Endothelial cell of umbilical vein (primary cell): ENCODE results near the gene DSPP. TPM values are rescaled to one million over a fixed set of nuclear protein-coding genes. Genes with fewer than 3 reads are reported as not detected.

Experiments
- BruUV-seq: library from RNA; stranded (reverse); fragments of 400-500 nt; replicated peaks from 2 replicates; lab custom pipeline; 2021; lab: Mats Ljungman, UMichigan
- CTCF ChIA-PET: fragments of 300-600, 350-600 bp; sonication (Branson Sonifier 250); formaldehyde crosslinking; loops from one replicate; lab custom pipeline; 2021; ENCODE audit warnings: antibody characterized with exemption, inconsistent platforms; lab: Charles Lee
- POLR2A ChIA-PET: fragments of 300-600, 350-600 bp; sonication (Branson Sonifier 250); formaldehyde crosslinking; loops from one replicate; lab custom pipeline; 2021; ENCODE audit warnings: antibody characterized with exemption, inconsistent platforms; lab: Charles Lee
- DNase-seq: peaks from one replicate; pipeline ENCODE4 v3.0.0-alpha.2; 2011; ENCODE audit warnings: low read depth, low spot score
- FAIRE-seq: peaks from 2 replicates; lab custom pipeline; 2011; peaks lifted over from hg19 to GRCh38; lab: Jason Lieb, UNC
- H2AFZ ChIP-seq: 2 replicates; pipeline ENCODE4 v1.6.0; 2012; ENCODE audit warnings: low read depth, low read length, control low read depth, inconsistent platforms
- H3K27ac ChIP-seq: 2 replicates; pipeline ENCODE4 v1.5.1; 2011; ENCODE audit warnings: low read depth, mild to moderate bottlenecking, control low read depth, low read length, moderate library complexity; ENCODE audit not compliant: insufficient read depth
- H3K27me3 ChIP-seq, 2 experiments: 2 replicates each; pipeline versions ENCODE4 v1.6.0 to v1.6.1; 2011; ENCODE audit warnings: low read length in 2 of 2, mixed read lengths in 1 of 2; ENCODE audit not compliant: control insufficient read depth in 2 of 2, insufficient read depth in 2 of 2
- H3K36me3 ChIP-seq, 2 experiments: 2 replicates in 1 of 2; 3 replicates in 1 of 2; pipeline ENCODE4 v1.5.1; 2011; ENCODE audit warnings: low read length in 2 of 2, mild to moderate bottlenecking in 1 of 2, moderate library complexity in 1 of 2; ENCODE audit not compliant: control insufficient read depth in 2 of 2, insufficient read depth in 2 of 2; ENCODE audit errors: extremely low read depth in 1 of 2
- H3K4me1 ChIP-seq: 3 replicates; pipeline ENCODE4 v1.5.1; 2011; ENCODE audit warnings: mild to moderate bottlenecking, low read length; ENCODE audit not compliant: control insufficient read depth, insufficient read depth; ENCODE audit errors: extremely low read depth
- H3K4me2 ChIP-seq: 2 replicates; pipeline ENCODE4 v1.6.1; 2011; ENCODE audit warnings: low read length, control low read depth, mixed read lengths; ENCODE audit not compliant: insufficient read depth
- H3K4me3 ChIP-seq, 3 experiments: fragments of 200-600 bp in 1 of 3; sonication (generic), shearing (Covaris generic) in 1 of 3; replicated peaks in 1 of 3; 2 replicates each; pipeline ENCODE4 v1.5.1; 2011 to 2016; ENCODE audit warnings: control low read depth in 3 of 3, low read length in 3 of 3, mild to moderate bottlenecking in 2 of 3, inconsistent platforms in 1 of 3, low read depth in 1 of 3, moderate library complexity in 1 of 3; ENCODE audit not compliant: insufficient read depth in 1 of 3
- H3K79me2 ChIP-seq: 2 replicates; pipeline ENCODE4 v1.6.0; 2012; ENCODE audit warnings: low read length, inconsistent platforms; ENCODE audit not compliant: control insufficient read depth, insufficient read depth
- H3K9ac ChIP-seq: replicated peaks from 2 replicates; pipeline ENCODE3; 2011; ENCODE audit warnings: low read length, control low read depth; ENCODE audit not compliant: insufficient read depth; ENCODE audit errors: extremely low read depth
- H3K9me1 ChIP-seq: replicated peaks from 3 replicates; pipeline ENCODE4 v1.6.0; 2011; ENCODE audit warnings: mild to moderate bottlenecking, low read length; ENCODE audit not compliant: control insufficient read depth, insufficient read depth; ENCODE audit errors: extremely low read depth
- H3K9me3 ChIP-seq: replicated peaks from 2 replicates; pipeline ENCODE4 v1.5.1; 2012; ENCODE audit warnings: low read length, inconsistent platforms; ENCODE audit not compliant: control insufficient read depth, insufficient read depth
- H4K20me1 ChIP-seq: replicated peaks from 2 replicates; pipeline ENCODE3; 2011; ENCODE audit warnings: mild to moderate bottlenecking, low read length; ENCODE audit not compliant: control insufficient read depth, insufficient read depth; ENCODE audit errors: extremely low read depth
- CTCF ChIP-seq, 2 donors: IDR thresholded peaks; 1 replicate in 1 of 2; 2 replicates in 1 of 2; pipeline ENCODE4 v1.5.1; 2011; ENCODE audit warnings: low read length in 2 of 2, mild to moderate bottlenecking in 2 of 2, moderate library complexity in 2 of 2, control low read depth in 1 of 2, inconsistent platforms in 1 of 2, low read depth in 1 of 2; ENCODE audit not compliant: insufficient read depth in 1 of 2; ENCODE audit errors: extremely low read depth in 1 of 2
- EZH2 ChIP-seq: IDR thresholded peaks from 2 replicates; pipeline ENCODE4 v1.6.1; 2012; ENCODE audit warnings: borderline replicate concordance, low read depth, mild to moderate bottlenecking, moderate library complexity, low read length, inconsistent platforms; ENCODE audit not compliant: severe bottlenecking
- FOS ChIP-seq: IDR thresholded peaks from 2 replicates; pipeline ENCODE4 v1.6.1; 2011; ENCODE audit warnings: mild to moderate bottlenecking, low read length, moderate library complexity, borderline replicate concordance; ENCODE audit not compliant: insufficient read depth
- GATA2 ChIP-seq: IDR thresholded peaks from 2 replicates; pipeline ENCODE4 v1.7.0; 2011; ENCODE audit warnings: low read depth, mild to moderate bottlenecking, moderate library complexity, mixed read lengths, low read length; ENCODE audit not compliant: insufficient read length, insufficient read depth
- JUN ChIP-seq: IDR thresholded peaks from 2 replicates; pipeline ENCODE4 v1.6.1; 2011; ENCODE audit warnings: borderline replicate concordance, low read depth; ENCODE audit not compliant: insufficient read length, insufficient read depth
- MAX ChIP-seq: IDR thresholded peaks from 2 replicates; pipeline ENCODE4 v1.6.1; 2011; ENCODE audit not compliant: insufficient read depth, insufficient read length
- MYC ChIP-seq: IDR thresholded peaks from one replicate; pipeline ENCODE4 v1.6.1; 2011; ENCODE audit warnings: mild to moderate bottlenecking, low read depth, low read length
- POLR2A ChIP-seq: IDR thresholded peaks from 2 replicates; pipeline ENCODE4 v1.6.1; 2012; ENCODE audit warnings: low read depth, mild to moderate bottlenecking, control low read depth, low read length
- POLR2AphosphoS5 ChIP-seq: IDR thresholded peaks from 2 replicates; pipeline ENCODE4 v1.6.1; 2012; ENCODE audit warnings: low read depth, mild to moderate bottlenecking, control low read depth, low read length, moderate library complexity; ENCODE audit not compliant: insufficient read depth
- dilution Hi-C: fragments of 300-500 bp; cut with MboI; formaldehyde crosslinking; loops from one replicate; pipeline ENCODE4 v1.15.0; 2019; ENCODE audit warnings: low sequenced_read_pairs; ENCODE audit not compliant: extremely low pct_ligation_motif_present
- intact Hi-C: fragments of 100-400 bp; cut with micrococcal nuclease; formaldehyde crosslinking; loops from one replicate; pipeline ENCODE4 v1.10.0; 2022
- polyA plus RNA-seq, 4 experiments: library from polyadenylated mRNA; depleted of rRNA in 3 of 4; stranded (reverse) in 3 of 4; unstranded in 1 of 4; fragments of >200 nt; gene quantifications; 2 replicates each; pipeline versions ENCODE4 v1.2.1 to v1.2.3, GENCODE V29; 2011 to 2012; ENCODE audit warnings: missing spikeins in 1 of 4
- total RNA-seq: library from RNA; stranded (reverse); gene quantifications from 2 replicates; pipeline ENCODE4 v1.2.3, GENCODE V29; 2021

DSPP gene
- total and polyA plus RNA-seq, 2 donors (not counting 3 experiments of a cell fraction or from before 2014, with no cell fraction given), result not detected

- H4K20me1 ChIP-seq, result no peaks in the 10 kb centered on the region
- no peak overlapping the region for H3K4me3 ChIP-seq
- ChIA-PET POLR2A (no interaction called here), CTCF (interaction anchor here (1.5 kb wide), 1 partner anchor 15 kb away, joined by 3 read pairs; no protein-coding TSS in a partner anchor)
- H3K79me2 ChIP-seq, result no peaks in the 10 kb centered on the region
- H3K9me3 ChIP-seq, result no peaks in the 10 kb centered on the region
- H3K27me3 ChIP-seq, result no peaks in the 10 kb centered on the region
- no TSS peak for BruUV-seq
- no peak overlapping the region for H3K27ac ChIP-seq
- H2AFZ ChIP-seq, result no peak overlapping the region
- H3K9me1 ChIP-seq, result no peaks in the 10 kb centered on the region
- no peak overlapping the region for H3K4me2 ChIP-seq
- intact Hi-C loops, result loop anchor here (5.0 kb wide), 1 partner anchor 418 kb away; the partner anchor contains the start of gene SPP1
- H3K36me3 ChIP-seq, result no peaks in the 10 kb centered on the region
- no peaks in the 10 kb centered on the region for H3K4me1 ChIP-seq
- no peak overlapping the region for H3K9ac ChIP-seq
- FAIRE-seq, result no peak
- TF ChIP-seq EZH2, result no peak
- TF ChIP-seq POLR2A, result no peak
- no peak for TF ChIP-seq POLR2AphosphoS5
- TF ChIP-seq GATA2, result no peak
- TF ChIP-seq FOS, result no peak
- TF ChIP-seq MYC, result no peak
- TF ChIP-seq JUN, result no peak
- TF ChIP-seq MAX, result no peak
- TF ChIP-seq CTCF (IDR thresholded peaks at IDR 0.05; ENCODE audit: extremely low read depth in 1 of 2, insufficient read depth in 1 of 2, low read depth in 1 of 2, low read length in 2 of 2), result no peak
- no peak for DNase-seq
- dilution Hi-C loops, result no loop called here
Observed at GRCh38 chr4:87559090-87559837, 49.1 kb upstream of the DSPP start.
